Measurements from ENCODE around the gene GRM6.

GRM6 gene

GRCh38 chr5:179033004-179033580 is 38.0 kb upstream of the GRM6 start (continued):
- no peak for TF ChIP-seq PATZ1 (CRISPR knock-in tag; IDR thresholded peaks at IDR 0.05; ENCODE audit: borderline replicate concordance)

GRCh38 chr5:179023528-179024189 is 28.5 kb upstream of the GRM6 start, which contains the start of gene ZNF879:
Gene ZNF879, plus strand, starts transcription at chr5:179023804. Its CDS starts 1,201 bp downstream, at chr5:179025005.
- TF ChIP-seq POU6F1 (CRISPR knock-in tag; IDR thresholded peaks at IDR 0.05; ENCODE audit: borderline replicate concordance, low read depth) (no peak), ESRRG (CRISPR knock-in tag; IDR thresholded peaks at IDR 0.05) (no peak), TCF4 (CRISPR knock-in tag; IDR thresholded peaks at IDR 0.05; ENCODE audit: borderline replicate concordance) (no peak), ZFP3 (CRISPR knock-in tag; IDR thresholded peaks at IDR 0.05) (no peak), TSHZ2 (CRISPR knock-in tag; IDR thresholded peaks at IDR 0.05) (no peak), RARB (CRISPR knock-in tag; IDR thresholded peaks at IDR 0.05) (no peak), ZNF565 (CRISPR knock-in tag; conservative IDR thresholded peaks at IDR 0.05; ENCODE audit: low read depth) (no peak), CSRNP3 (CRISPR knock-in tag; IDR thresholded peaks at IDR 0.05) (no peak), OSR1 (CRISPR knock-in tag; IDR thresholded peaks at IDR 0.05) (no peak)
- peak; percentile 97 for ATAC-seq

- ATAC-seq: no peak
- TF ChIP-seq PATZ1 (CRISPR knock-in tag; IDR thresholded peaks at IDR 0.05; ENCODE audit: borderline replicate concordance): no peak
Observed at GRCh38 chr5:179008667-179009066, 13.5 kb upstream of the GRM6 start.

GRCh38 chr5:179006564-179006963 is 11.4 kb upstream of the GRM6 start:
- ATAC-seq: no peak
- TF ChIP-seq GLIS3 (CRISPR knock-in tag; IDR thresholded peaks at IDR 0.05): no peak
- no peak for TF ChIP-seq ZFP3 (CRISPR knock-in tag; IDR thresholded peaks at IDR 0.05)
- no peak for TF ChIP-seq CREB5 (CRISPR knock-in tag; IDR thresholded peaks at IDR 0.05; ENCODE audit: low read depth)
- TF ChIP-seq OSR1 (CRISPR knock-in tag; IDR thresholded peaks at IDR 0.05): no peak
- TF ChIP-seq ZC3H10 (CRISPR knock-in tag; IDR thresholded peaks at IDR 0.05): no peak
- TF ChIP-seq ARNTL (CRISPR knock-in tag; IDR thresholded peaks at IDR 0.05; ENCODE audit: borderline replicate concordance, low read depth): no peak
- TF ChIP-seq ISL1 (CRISPR knock-in tag; IDR thresholded peaks at IDR 0.05): no peak
- no peak for TF ChIP-seq TCF4 (CRISPR knock-in tag; IDR thresholded peaks at IDR 0.05; ENCODE audit: borderline replicate concordance)
- TF ChIP-seq SNAI2 (CRISPR knock-in tag; IDR thresholded peaks at IDR 0.05): no peak
- TF ChIP-seq POU6F1 (CRISPR knock-in tag; IDR thresholded peaks at IDR 0.05; ENCODE audit: borderline replicate concordance, low read depth): no peak
- TF ChIP-seq CSDC2 (CRISPR knock-in tag; IDR thresholded peaks at IDR 0.05): no peak
- no peak for TF ChIP-seq CSRNP3 (CRISPR knock-in tag; IDR thresholded peaks at IDR 0.05)
